ENCODE results near the gene CHI3L1. TPM values are rescaled to one million over a fixed set of nuclear protein-coding genes. Genes with fewer than 3 reads are reported as not detected.

CHI3L1 gene
- total RNA-seq, 4 donors from 2014 or later = 1.3 to 2.1 (median 1.7) TPM; not detected in 1

GRCh38 chr1:203227371-203228083, 41.0 kb upstream of the CHI3L1 start:
- intact Hi-C loops (cut with DNase I) = no loop called here
- Histone ChIP-seq H3K4me1 (no peaks in the 10 kb centered on the region), H3K4me3 (no peak overlapping the region), H3K27ac (replicated peaks in 1 of 4) (no peak overlapping the region), H3K36me3 (no peaks in the 10 kb centered on the region), H3K9me3 (no peaks in the 10 kb centered on the region), H3K27me3 (peaks cover 0 to 33% (median 0%) of the 10 kb centered on the region in 4 donors)
- DNase-seq (ENCODE audit: extremely low spot score) = peak; percentile 83
- TF ChIP-seq EP300 (IDR thresholded peaks at IDR 0.05) (no peak), CTCF (IDR thresholded peaks at IDR 0.05) (no peak), POLR2AphosphoS5 (IDR thresholded peaks at IDR 0.05) (no peak), POLR2A (IDR thresholded peaks at IDR 0.05; ENCODE audit: low read depth) (no peak)
- WGBS = 85% methylated on average over 6 of the region's 9 CpGs

- no peak for DNase-seq (ENCODE audit: extremely low spot score)
- no peaks in the 10 kb centered on the region for H3K9me3 ChIP-seq
- no peak for TF ChIP-seq EP300 (IDR thresholded peaks at IDR 0.05)
- no peak for TF ChIP-seq CTCF (IDR thresholded peaks at IDR 0.05)
- no peak for TF ChIP-seq POLR2A (IDR thresholded peaks at IDR 0.05; ENCODE audit: low read depth)
- no peak for TF ChIP-seq POLR2AphosphoS5 (IDR thresholded peaks at IDR 0.05)
- 64% methylated on average over 4 of the region's 4 CpGs for WGBS
- no peaks in the 10 kb centered on the region for H3K4me1 ChIP-seq
- H3K36me3 ChIP-seq = no peaks in the 10 kb centered on the region
- no peak overlapping the region for H3K27ac ChIP-seq (replicated peaks in 1 of 4)
- H3K4me3 ChIP-seq = no peak overlapping the region
- H3K27me3 ChIP-seq = peaks cover 0 to 22% (median 0%) of the 10 kb centered on the region in 4 donors
- intact Hi-C loops (cut with DNase I) = no loop called here
These were observed 38.6 kb upstream of the CHI3L1 start for GRCh38 chr1:203225071-203225470.

GRCh38 chr1:203223012-203223775, 36.7 kb upstream of the CHI3L1 start:
- intact Hi-C loops (cut with DNase I) = no loop called here

GRCh38 chr1:203219934-203220333, 33.4 kb upstream of the CHI3L1 start:
- DNase-seq (ENCODE audit: extremely low spot score) = no peak
- intact Hi-C loops (cut with DNase I) = no loop called here
- H3K9me3 ChIP-seq = no peaks in the 10 kb centered on the region

More at GRCh38 chr1:203223012-203223775, 36.7 kb upstream of the CHI3L1 start:
- no peak for DNase-seq (ENCODE audit: extremely low spot score)
- no peaks in the 10 kb centered on the region for H3K36me3 ChIP-seq
- TF ChIP-seq POLR2A (IDR thresholded peaks at IDR 0.05; ENCODE audit: low read depth) (no peak), CTCF (IDR thresholded peaks at IDR 0.05) (no peak), POLR2AphosphoS5 (IDR thresholded peaks at IDR 0.05) (no peak), EP300 (IDR thresholded peaks at IDR 0.05) (no peak)
- no peak overlapping the region for H3K4me3 ChIP-seq
- peaks cover 0 to 13% (median 0%) of the 10 kb centered on the region in 4 donors for H3K27me3 ChIP-seq
- H3K9me3 ChIP-seq = no peaks in the 10 kb centered on the region
- H3K4me1 ChIP-seq = no peaks in the 10 kb centered on the region
- no peak overlapping the region for H3K27ac ChIP-seq (replicated peaks in 1 of 4)
- 85% methylated on average over 5 of the region's 18 CpGs for WGBS

More at GRCh38 chr1:203219934-203220333, 33.4 kb upstream of the CHI3L1 start:
- H3K27me3 ChIP-seq = peaks cover 0 to 29% (median 0%) of the 10 kb centered on the region in 4 donors
- H3K27ac ChIP-seq (replicated peaks in 1 of 4) = no peak overlapping the region
- 74% methylated on average over 5 of the region's 8 CpGs for WGBS
- H3K4me3 ChIP-seq = no peak overlapping the region
- TF ChIP-seq POLR2AphosphoS5 (IDR thresholded peaks at IDR 0.05) (no peak), EP300 (IDR thresholded peaks at IDR 0.05) (no peak), POLR2A (IDR thresholded peaks at IDR 0.05; ENCODE audit: low read depth) (no peak), CTCF (IDR thresholded peaks at IDR 0.05) (no peak)
- H3K36me3 ChIP-seq = no peaks in the 10 kb centered on the region
- H3K4me1 ChIP-seq = peaks cover 0 to 6% (median 0%) of the 10 kb centered on the region in 4 donors

Measured in esophagus muscularis mucosa (tissue), 4 donors.